B cell (primary cell): Measurements from ENCODE around the gene KYAT1. TPM values are rescaled to one million over a fixed set of nuclear protein-coding genes. Genes with fewer than 3 reads are reported as not detected.
A peak's percentile ranks its signal among the peaks of the same experiment; 100 is the strongest.

Experiments used
- ATAC-seq: fragments of 200-7000 bp; cut with Tn5 transposase; one replicate; pipeline ENCODE4 v1.10.0; 2021; ENCODE audit warnings: low read depth, mild to moderate bottlenecking, moderate number of reproducible peaks, moderate library complexity
- CTCF ChIA-PET: fragments of 350-600 bp; sonication (Branson Sonifier 250); formaldehyde crosslinking; loops from one replicate; lab custom pipeline; 2021; ENCODE audit warnings: antibody characterized with exemption, inconsistent platforms; lab: Charles Lee
- POLR2A ChIA-PET: fragments of 350-600 bp; sonication (Branson Sonifier 250); formaldehyde crosslinking; loops from one replicate; lab custom pipeline; 2021; ENCODE audit warnings: antibody characterized with exemption; lab: Charles Lee
- DNase-seq: peaks from one replicate; pipeline ENCODE4 v3.0.0; 2013
- H2AFZ ChIP-seq: 2 replicates; pipeline ENCODE4 v1.6.1; 2012; ENCODE audit warnings: mild to moderate bottlenecking, low read depth, low read length; ENCODE audit not compliant: insufficient read depth, poor library complexity, severe bottlenecking
- H3K27ac ChIP-seq, 2 donors: 1 replicate in 1 of 2; 2 replicates in 1 of 2; pipeline ENCODE4 v1.5.1; 2012 to 2013; ENCODE audit warnings: low read length in 2 of 2, mild to moderate bottlenecking in 2 of 2, moderate library complexity in 1 of 2
- H3K27me3 ChIP-seq, 4 experiments: fragments of 200-600 bp in 1 of 4; sonication (generic) in 1 of 4; replicated peaks in 1 of 4; 1 replicate in 2 of 4; 2 replicates in 2 of 4; pipeline versions ENCODE4 v1.6.1 to v1.7.0; 2013 to 2016; ENCODE audit warnings: low read length in 3 of 4, mild to moderate bottlenecking in 2 of 4, mixed read lengths in 1 of 4, moderate library complexity in 1 of 4; ENCODE audit not compliant: insufficient read depth in 4 of 4, control insufficient read depth in 3 of 4; ENCODE audit errors: control extremely low read depth in 1 of 4
- H3K36me3 ChIP-seq, 2 experiments: replicated peaks in 1 of 2; 1 replicate in 1 of 2; 2 replicates in 1 of 2; pipeline versions ENCODE4 v1.6.1 to v1.7.1; 2013; ENCODE audit warnings: low read length in 1 of 2; ENCODE audit not compliant: insufficient read depth in 2 of 2, control insufficient read depth in 1 of 2; ENCODE audit errors: control extremely low read depth in 1 of 2, extremely low read depth in 1 of 2
- H3K4me1 ChIP-seq, 2 donors: fragments of 200-600 bp in 1 of 2; sonication (generic) in 1 of 2; 1 replicate in 1 of 2; 2 replicates in 1 of 2; pipeline versions ENCODE4 v1.5.1 to v1.6.1; 2013 to 2017; ENCODE audit warnings: low read length in 2 of 2; ENCODE audit not compliant: control insufficient read depth in 2 of 2, insufficient read depth in 2 of 2
- H3K4me2 ChIP-seq: replicated peaks from 2 replicates; pipeline ENCODE3; 2012; ENCODE audit warnings: mild to moderate bottlenecking, low read depth, low read length; ENCODE audit not compliant: poor library complexity, severe bottlenecking
- H3K4me3 ChIP-seq, 5 experiments: fragments of 200-600 bp in 1 of 5; sonication (generic) in 1 of 5; 1 replicate in 3 of 5; 2 replicates in 2 of 5; pipeline versions ENCODE4 v1.5.1 to v1.7.0; 2011 to 2016; ENCODE audit warnings: low read length in 4 of 5, mild to moderate bottlenecking in 4 of 5, low read depth in 2 of 5, control low read depth in 1 of 5, moderate library complexity in 1 of 5; ENCODE audit not compliant: insufficient read depth in 1 of 5; ENCODE audit errors: control extremely low read depth in 1 of 5, extremely low read depth in 1 of 5
- H3K79me2 ChIP-seq: fragments of 200-600 bp; sonication (generic); one replicate; pipeline ENCODE4 v1.6.0; 2016; ENCODE audit warnings: low read length; ENCODE audit not compliant: control insufficient read depth, insufficient read depth
- H3K9ac ChIP-seq: fragments of 200-600 bp; sonication (generic); 2 replicates; pipeline ENCODE4 v1.6.1; 2017; ENCODE audit warnings: mild to moderate bottlenecking, low read length, moderate library complexity
- H3K9me3 ChIP-seq, 3 donors: one replicate each; pipeline versions ENCODE4 v1.6.1 to v1.7.1; 2013; ENCODE audit warnings: low read length in 2 of 3; ENCODE audit not compliant: control insufficient read depth in 2 of 3, insufficient read depth in 1 of 3; ENCODE audit errors: control extremely low read depth in 1 of 3
- H4K20me1 ChIP-seq: 2 replicates; pipeline ENCODE4 v1.6.0; 2012; ENCODE audit warnings: mild to moderate bottlenecking, low read length; ENCODE audit not compliant: insufficient read depth, control insufficient read depth, poor library complexity, severe bottlenecking
- H3K27ac Mint-ChIP-seq: one replicate; pipeline ENCODE4 v1.8.0; 2021; ENCODE audit warnings: mixed read lengths
- H3K27me3 Mint-ChIP-seq: one replicate; pipeline ENCODE4 v1.8.0; 2021; ENCODE audit warnings: mixed read lengths
- H3K4me1 Mint-ChIP-seq: one replicate; pipeline ENCODE4 v1.8.0; 2021; ENCODE audit warnings: mixed read lengths
- H3K4me3 Mint-ChIP-seq: one replicate; pipeline ENCODE4 v1.8.0; 2021; ENCODE audit warnings: mixed read lengths
- H3K9me3 Mint-ChIP-seq: one replicate; pipeline ENCODE4 v1.8.0; 2022; ENCODE audit warnings: mixed read lengths; ENCODE audit not compliant: insufficient read depth
- CTCF ChIP-seq: fragments of 200-600 bp; IDR thresholded peaks from one replicate; pipeline ENCODE4 v1.8.0; 2022; ENCODE audit warnings: antibody characterized with exemption, mild to moderate bottlenecking
- EZH2 ChIP-seq: IDR thresholded peaks from 2 replicates; pipeline ENCODE4 v1.6.1; 2012; ENCODE audit warnings: borderline replicate concordance, low read depth, mild to moderate bottlenecking, moderate library complexity, low read length; ENCODE audit not compliant: insufficient read depth, poor library complexity, severe bottlenecking
- WGBS: methylation state at CpG from one replicate; pipeline ENCODE4 v1.1.5; 2013; ENCODE audit warnings: missing lambda C conversion rate; ENCODE audit not compliant: insufficient coverage; 5-methylcytosine and 5-hydroxymethylcytosine counted together
- intact Hi-C: fragments of 100-400 bp; cut with micrococcal nuclease; formaldehyde crosslinking; loops from one replicate; pipeline ENCODE4 v1.10.0; 2022
- polyA plus RNA-seq: library from polyadenylated mRNA; depleted of rRNA; stranded (reverse); fragments of >200 nt; gene quantifications from 2 replicates; pipeline ENCODE4 v1.2.3, GENCODE V29; 2012
- total RNA-seq, 2 donors: library from RNA; stranded (reverse); fragments of 120-200 nt in 1 of 2; gene quantifications; 1 replicate in 1 of 2; 2 replicates in 1 of 2; pipeline versions ENCODE4 v1.2.3 to v1.2.4, GENCODE V29; 2013 to 2022

The KYAT1 gene
- total and polyA plus RNA-seq, 2 donors (not counting 1 experiment from before 2014, with no cell fraction given): 7.0 to 16.2 TPM

- H3K36me3 ChIP-seq: peaks cover 0 to 36% of the 10 kb centered on the region in 2 experiments
- peaks cover 35% of the 10 kb centered on the region for H3K4me1 Mint-ChIP-seq
- H3K9ac ChIP-seq: no peak overlapping the region
- DNase-seq: no peak
- peak overlapping the region in 1 of 2 donors; percentile 16 for H3K27ac ChIP-seq
- H3K4me3 Mint-ChIP-seq: no peak overlapping the region
- no peak overlapping the region for H2AFZ ChIP-seq
- no peaks in the 10 kb centered on the region for H3K9me3 Mint-ChIP-seq
- POLR2A ChIA-PET: no interaction called here
- CTCF ChIA-PET: no interaction called here
- H4K20me1 ChIP-seq: no peaks in the 10 kb centered on the region
- intact Hi-C loops: no loop called here
- no peaks in the 10 kb centered on the region for H3K27me3 Mint-ChIP-seq
- 82% methylated on average over 4 of the region's 4 CpGs for WGBS
- peaks cover 21 to 29% of the 10 kb centered on the region in 2 donors for H3K4me1 ChIP-seq
- TF ChIP-seq CTCF (no peak), EZH2 (no peak)
- ATAC-seq: no peak
- H3K79me2 ChIP-seq: peaks cover 49% of the 10 kb centered on the region
- H3K9me3 ChIP-seq: no peaks in the 10 kb centered on the region
- no peaks in the 10 kb centered on the region for H3K27me3 ChIP-seq
- peak overlapping the region; percentile 10 for H3K27ac Mint-ChIP-seq
- no peak overlapping the region for H3K4me3 ChIP-seq
- no peak overlapping the region for H3K4me2 ChIP-seq
Measured at GRCh38 chr9:128895556-128895955, 13.8 kb upstream of the KYAT1 start.

- intact Hi-C loops: no loop called here
- Mint-ChIP-seq H3K4me1 (peaks cover 29% of the 10 kb centered on the region), H3K27me3 (no peaks in the 10 kb centered on the region), H3K27ac (peak overlapping the region; percentile 75), H3K9me3 (no peaks in the 10 kb centered on the region), H3K4me3 (no peak overlapping the region)
- ATAC-seq: no peak
- ChIA-PET POLR2A (no interaction called here), CTCF (interaction anchor here (0.9 kb wide), 1 partner anchor 470 kb away, joined by 5 read pairs; no protein-coding TSS in a partner anchor)
- Histone ChIP-seq H3K9me3 (no peaks in the 10 kb centered on the region), H3K36me3 (peaks cover 0 to 38% of the 10 kb centered on the region in 2 experiments), H3K27me3 (no peaks in the 10 kb centered on the region), H2AFZ (no peak overlapping the region), H3K27ac (no peak overlapping the region), H3K4me1 (peaks cover 14 to 21% of the 10 kb centered on the region in 2 donors), H3K4me3 (no peak overlapping the region), H3K4me2 (no peak overlapping the region), H3K79me2 (peaks cover 50% of the 10 kb centered on the region), H3K9ac (no peak overlapping the region), H4K20me1 (no peaks in the 10 kb centered on the region)
- WGBS: no CpG with 5 or more reads among the region's 2 CpGs
- no peak for TF ChIP-seq EZH2
- no peak for TF ChIP-seq CTCF
- DNase-seq: no peak
Measured at GRCh38 chr9:128894764-128895163, 13.0 kb upstream of the KYAT1 start.
